GM12873 (cell line): Measurements from ENCODE around the gene OAF.

ENCODE experiments used
- CTCF ChIP-seq: IDR thresholded peaks from 2 replicates; pipeline ENCODE4 v1.5.1; 2012; ENCODE audit warnings: low read depth, mild to moderate bottlenecking, moderate library complexity, low read length, control low read depth; ENCODE audit not compliant: insufficient read depth; ENCODE audit errors: missing control alignments

Gene OAF

GRCh38 chr11:120231963-120232362, 21.1 kb downstream of the OAF start:
- no peak for TF ChIP-seq CTCF

- no peak for TF ChIP-seq CTCF
Observed at GRCh38 chr11:120233207-120233803, 22.5 kb downstream of the OAF start.

- peak; percentile 95 for TF ChIP-seq CTCF
Observed at GRCh38 chr11:120235024-120235628, 24.3 kb downstream of the OAF start.

GRCh38 chr11:120236169-120237107, 25.6 kb downstream of the OAF start:
- no peak for TF ChIP-seq CTCF

- no peak for TF ChIP-seq CTCF
Observed at GRCh38 chr11:120238968-120239620, 28.3 kb downstream of the OAF start.

GRCh38 chr11:120239713-120240640, 29.1 kb downstream of the OAF start, which contains the start of gene POU2F3:
Gene POU2F3, plus strand, starts transcription at chr11:120240140. Its CDS starts 204 bp downstream, at chr11:120240344.
- peak; percentile 32 for TF ChIP-seq CTCF
